ENCODE measurements around the gene NALF2. TPM values are rescaled to one million over a fixed set of nuclear protein-coding genes. Genes with fewer than 3 reads are reported as not detected.

NALF2 gene
- total RNA-seq, 1 experiment from 2014 or later, result not detected

DNA sequence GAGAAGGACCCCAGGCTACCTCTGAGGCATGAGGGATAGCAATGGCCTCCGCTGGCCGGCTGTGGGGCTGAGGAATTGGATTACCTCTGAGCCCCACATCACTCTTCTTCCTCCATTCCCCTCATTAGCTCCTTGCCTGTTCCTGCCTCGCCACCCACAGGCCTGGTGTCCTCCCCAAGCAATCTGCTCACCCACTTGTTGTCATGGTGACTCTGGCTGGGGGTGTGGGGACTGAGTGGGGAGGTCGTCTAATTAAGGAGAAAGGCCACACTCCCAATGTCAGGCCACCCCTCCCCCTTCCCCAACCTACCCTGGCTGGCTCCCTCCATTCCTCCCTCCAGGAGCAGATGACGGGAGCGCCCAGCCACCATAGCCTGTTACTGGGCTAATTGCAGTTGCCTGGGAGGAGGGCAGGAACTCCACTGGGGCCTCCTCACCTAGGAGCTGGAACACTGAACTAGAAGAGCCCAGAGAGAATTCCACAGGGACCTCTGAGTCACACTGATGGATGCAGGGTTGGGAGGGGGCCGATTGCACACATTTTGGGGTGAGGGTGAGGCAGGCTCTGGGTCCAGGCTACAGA lies 20.7 kb downstream of the NALF2 start:
- DNase-seq (ENCODE audit: low read depth), result no peak

GRCh38 chrX:69530306-69530705 lies 26.2 kb downstream of the NALF2 start:
- no peak for DNase-seq (ENCODE audit: low read depth)

DNA sequence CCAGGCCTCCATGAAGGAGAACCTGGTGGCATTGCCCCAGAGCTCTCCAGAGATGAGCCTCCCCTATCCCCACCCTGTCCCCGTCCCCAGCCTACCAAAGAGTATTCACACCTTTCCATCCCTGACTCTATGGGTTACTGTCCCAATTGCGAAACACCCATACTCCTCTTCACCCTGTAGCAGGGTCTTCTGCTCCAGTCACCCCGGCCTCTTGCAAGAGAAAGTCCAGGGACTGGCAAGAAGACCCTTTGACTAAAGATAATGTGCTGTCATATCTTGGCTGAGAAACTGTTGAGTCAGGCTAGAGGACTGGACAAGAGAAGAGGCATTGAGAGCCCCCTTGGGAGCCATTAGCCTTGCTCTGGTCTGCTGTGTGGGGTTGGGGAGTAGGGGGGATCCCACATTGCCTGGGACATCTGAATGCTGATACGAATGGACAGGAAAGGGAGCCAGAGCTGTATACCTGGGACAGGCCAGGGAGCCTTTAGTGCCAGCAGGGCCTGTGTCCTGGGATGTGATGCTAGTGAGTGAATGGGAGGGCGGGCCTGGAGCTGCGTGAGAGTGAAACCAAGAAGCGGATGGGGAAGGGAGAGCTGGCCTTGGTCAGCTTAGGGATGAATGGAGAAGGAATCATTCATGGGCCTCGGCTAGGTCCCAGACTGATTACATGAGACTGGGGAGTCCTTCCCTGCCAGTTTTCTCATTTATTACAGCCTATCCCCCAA lies 27.1 kb downstream of the NALF2 start:
- DNase-seq (ENCODE audit: low read depth), result no peak

GRCh38 chrX:69535661-69536060 lies 31.5 kb downstream of the NALF2 start:
- no peak for DNase-seq (ENCODE audit: low read depth)

GRCh38 chrX:69538321-69538876 lies 34.3 kb downstream of the NALF2 start:
- peak; percentile 21 for DNase-seq (ENCODE audit: low read depth)

- no peak for DNase-seq (ENCODE audit: low read depth)
These were observed 35.3 kb downstream of the NALF2 start for GRCh38 chrX:69539437-69539836.

DNA sequence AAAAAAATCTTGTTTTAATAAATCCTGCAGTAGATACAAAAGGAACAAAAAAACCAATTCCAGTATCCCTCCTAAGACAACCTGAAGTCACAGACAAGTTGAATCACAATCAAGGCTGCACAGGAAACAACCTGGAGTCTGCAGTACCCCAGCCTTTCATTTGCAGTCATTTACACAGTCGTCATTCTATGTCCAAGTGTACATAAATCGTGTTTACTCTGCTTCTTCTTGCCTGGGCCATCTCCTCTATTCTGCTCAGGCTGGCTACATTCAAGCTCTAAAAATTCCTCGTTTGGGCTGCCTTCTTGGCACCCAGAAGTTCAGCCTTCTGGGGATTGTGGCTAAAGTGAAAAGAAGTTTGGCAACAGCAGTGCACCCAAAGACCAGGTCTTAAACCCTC lies 37.8 kb downstream of the NALF2 start:
- no peak for DNase-seq (ENCODE audit: low read depth)

DNA sequence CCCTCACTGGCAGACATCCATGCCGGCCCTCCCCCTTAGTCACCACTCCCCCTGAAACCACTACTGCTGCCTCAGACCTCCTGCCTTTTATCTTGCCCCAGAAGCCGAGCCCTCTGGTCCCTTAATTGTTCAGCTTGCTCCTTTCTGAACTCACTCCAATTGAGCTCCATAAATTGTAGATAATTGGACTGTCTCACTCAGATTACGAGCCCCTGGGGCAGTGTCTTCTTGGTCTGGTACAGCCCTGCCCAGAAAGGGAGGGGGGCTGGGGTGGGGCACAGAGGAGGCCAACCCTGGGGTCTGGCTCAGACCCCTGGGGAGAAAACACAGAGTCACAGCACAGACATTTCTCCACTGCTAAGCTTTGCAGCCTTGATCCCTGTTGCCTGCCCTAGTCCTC lies 39.4 kb downstream of the NALF2 start:
- DNase-seq (ENCODE audit: low read depth), result no peak

- no peak for DNase-seq (ENCODE audit: low read depth)
These were observed 42.3 kb downstream of the NALF2 start for GRCh38 chrX:69546417-69546816.

DNA sequence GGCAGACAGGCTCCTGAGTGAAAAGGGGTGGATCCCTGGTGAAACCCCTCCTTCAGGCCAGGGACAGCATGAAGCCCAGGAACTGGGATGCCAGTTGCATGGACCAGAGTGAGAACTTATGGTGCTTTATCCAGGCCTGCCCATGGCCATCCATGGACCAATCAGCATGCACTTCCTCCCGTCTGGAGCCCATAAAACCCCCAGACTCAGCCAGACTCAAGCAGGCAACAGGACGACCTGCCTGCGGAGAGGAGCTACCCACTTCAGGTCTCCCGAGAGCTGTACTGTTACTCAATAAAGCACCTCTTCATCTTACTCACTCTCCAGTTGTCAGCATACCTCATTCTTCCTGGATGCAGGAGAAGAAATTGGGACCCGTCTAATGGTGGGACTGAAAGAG lies 42.9 kb downstream of the NALF2 start:
- no peak for DNase-seq (ENCODE audit: low read depth)

DNA sequence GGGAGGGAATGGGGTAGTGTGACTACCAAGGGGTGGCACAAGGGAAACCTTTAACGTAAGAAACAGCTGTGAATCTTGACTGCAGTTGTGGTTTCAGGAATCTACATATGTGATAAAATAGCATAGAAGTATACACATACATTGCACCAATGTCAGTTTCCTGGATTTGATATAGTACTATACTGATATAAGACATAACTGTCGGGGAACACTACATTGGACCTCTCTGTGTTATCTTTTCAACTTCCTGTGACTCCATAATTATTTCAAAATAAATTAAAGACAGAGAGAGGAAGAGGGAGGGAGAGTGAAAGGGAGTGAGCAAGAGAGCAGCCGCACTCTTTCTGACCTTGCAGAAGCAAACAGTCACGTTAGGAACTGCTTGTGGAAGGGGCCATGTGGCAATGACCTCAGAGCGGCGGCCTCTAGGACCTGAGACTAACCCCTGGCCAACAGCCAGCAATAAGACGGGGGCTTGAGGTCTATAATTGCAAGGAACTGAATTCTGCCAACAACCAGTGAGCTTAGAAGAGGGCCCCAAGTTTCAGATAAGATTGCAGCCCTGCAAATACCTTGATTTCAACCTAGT lies 47.4 kb downstream of the NALF2 start:
- no peak for DNase-seq (ENCODE audit: low read depth)

GRCh38 chrX:69552512-69552911 lies 48.4 kb downstream of the NALF2 start:
- DNase-seq (ENCODE audit: low read depth), result no peak

Other genes with a start within 250 kb of the NALF2 start
- 0.06 and 0.90 TPM in 2 replicates for gene EDA, start 111.8 kb downstream of the NALF2 start, total RNA-seq (2014; rRNA removed)

Measured in LHCN-M2 (cell line).